K562 (cell line): Measurements from ENCODE around the gene TENM4. TPM values are rescaled to one million over a fixed set of nuclear protein-coding genes. Genes with fewer than 3 reads are reported as not detected.

Source experiments
- ATAC-seq: fragments of 200-7000 bp; cut with Tn5 transposase; 3 replicates; pipeline ENCODE4 v1.9.1; 2020; ENCODE audit warnings: moderate library complexity
- BruUV-seq: library from RNA; stranded (reverse); fragments of 400-500 nt; replicated peaks from 2 replicates; lab custom pipeline; 2021; lab: Mats Ljungman, UMichigan
- CTCF ChIA-PET: fragments of 300-600 bp; formaldehyde crosslinking; extraction: SDS; loops from one replicate; lab custom pipeline; 2021; ENCODE audit warnings: low intra/inter-chr PET ratio; lab: Yijun Ruan, JAX
- POLR2A ChIA-PET: fragments of 300-600, 350-650 bp; sonication (Branson Sonifier 250); formaldehyde crosslinking; extraction: SDS; loops from one replicate; lab custom pipeline; 2021; ENCODE audit warnings: antibody characterized with exemption, inconsistent platforms; lab: Yijun Ruan, JAX
- DNase-seq, 4 experiments: peaks; one replicate each; pipeline versions ENCODE4 v3.0.0 to v3.0.0-alpha.2; 2011 to 2018; ENCODE audit warnings: low spot score in 3 of 4, mixed read lengths in 3 of 4; ENCODE audit errors: extremely low read depth in 1 of 4
- FAIRE-seq: peaks from 2 replicates; lab custom pipeline; 2011; peaks lifted over from hg19 to GRCh38; lab: Jason Lieb, UNC
- H2AFZ ChIP-seq: 2 replicates; pipeline ENCODE4 v1.6.0; 2011; ENCODE audit warnings: low read depth, low read length, control low read depth, inconsistent platforms
- H3K27ac ChIP-seq: fragments of 200-600 bp; 3 replicates; pipeline ENCODE4 v1.8.0; 2011; ENCODE audit warnings: low read depth, mild to moderate bottlenecking, control low read depth, inconsistent platforms, low read length, moderate library complexity, mixed read lengths; ENCODE audit errors: extremely low read depth
- H3K27me3 ChIP-seq, 2 experiments: fragments of 300-600 bp in 1 of 2; 2 replicates in 1 of 2; 3 replicates in 1 of 2; pipeline versions ENCODE4 v1.6.0 to v1.8.0; 2011; ENCODE audit warnings: inconsistent platforms in 2 of 2, low read length in 2 of 2, mild to moderate bottlenecking in 1 of 2, mixed read lengths in 1 of 2, moderate library complexity in 1 of 2; ENCODE audit not compliant: control insufficient read depth in 2 of 2, insufficient read depth in 2 of 2
- H3K36me3 ChIP-seq: fragments of 300-600 bp; 3 replicates; pipeline ENCODE4 v1.8.0; 2011; ENCODE audit warnings: mild to moderate bottlenecking, low read length, inconsistent platforms; ENCODE audit not compliant: control insufficient read depth, insufficient read depth
- H3K4me1 ChIP-seq, 2 experiments: fragments of 200-600 bp in 1 of 2; replicated peaks in 1 of 2; 2 replicates in 1 of 2; 3 replicates in 1 of 2; pipeline versions ENCODE4 v1.5.1 to v1.8.0; 2011; ENCODE audit warnings: inconsistent platforms in 2 of 2, low read length in 2 of 2, mild to moderate bottlenecking in 1 of 2, mixed read lengths in 1 of 2, moderate library complexity in 1 of 2; ENCODE audit not compliant: control insufficient read depth in 2 of 2, insufficient read depth in 2 of 2
- H3K4me2 ChIP-seq: 2 replicates; pipeline ENCODE4 v1.6.1; 2011; ENCODE audit warnings: low read length, control low read depth, inconsistent platforms, mixed read lengths; ENCODE audit not compliant: insufficient read depth
- H3K4me3 ChIP-seq: fragments of 200-600 bp; sonication (generic), shearing (Covaris generic); 2 replicates; pipeline ENCODE4 v1.5.1; 2016; ENCODE audit warnings: control low read depth, inconsistent platforms
- H3K79me2 ChIP-seq: fragments of 200-600 bp; 3 replicates; pipeline ENCODE4 v1.8.0; 2011; ENCODE audit warnings: low read length, inconsistent platforms; ENCODE audit not compliant: control insufficient read depth, insufficient read depth
- H3K9ac ChIP-seq, 2 experiments: 2 replicates each; pipeline versions ENCODE4 v1.6.0 to v1.6.1; 2011; ENCODE audit warnings: low read depth in 2 of 2, low read length in 2 of 2, control low read depth in 1 of 2, inconsistent platforms in 1 of 2, mild to moderate bottlenecking in 1 of 2, mixed read lengths in 1 of 2; ENCODE audit not compliant: insufficient read depth in 1 of 2
- H3K9me1 ChIP-seq: one replicate; pipeline ENCODE4 v1.6.0; 2011; ENCODE audit warnings: inconsistent platforms, mild to moderate bottlenecking, low read length, moderate library complexity; ENCODE audit not compliant: control insufficient read depth, insufficient read depth
- H3K9me3 ChIP-seq: replicated peaks from 2 replicates; pipeline ENCODE4 v1.5.1; 2011; ENCODE audit warnings: low read depth, low read length, inconsistent platforms; ENCODE audit not compliant: control insufficient read depth, insufficient read depth
- H4K20me1 ChIP-seq: replicated peaks from 2 replicates; pipeline ENCODE4 v1.6.1; 2011; ENCODE audit warnings: low read length, inconsistent platforms, mixed read lengths; ENCODE audit not compliant: control insufficient read depth, insufficient read depth
- CBX2 ChIP-seq: fragments of 200-600 bp; sonication (generic); IDR thresholded peaks from one replicate; pipeline ENCODE4 v1.6.1; 2012; ENCODE audit warnings: mild to moderate bottlenecking, low read length, inconsistent platforms; ENCODE audit not compliant: insufficient read depth, poor library complexity, severe bottlenecking
- HNRNPLL ChIP-seq: fragments of 200-400 bp; formaldehyde crosslinking; IDR thresholded peaks from 2 replicates; pipeline ENCODE4 v1.6.1; 2017; ENCODE audit warnings: low read length, low read depth, mild to moderate bottlenecking; ENCODE audit not compliant: poor library complexity, severe bottlenecking
- HSF4 ChIP-seq: fragments of 250-450 bp; sonication (Bioruptor Pico); IDR thresholded peaks from 2 replicates; pipeline ENCODE4 v2.1.2; 2022; ENCODE audit warnings: mild to moderate bottlenecking, moderate library complexity, borderline replicate concordance
- MAFK ChIP-seq: IDR thresholded peaks from 2 replicates; pipeline ENCODE4 v1.6.1; 2011; ENCODE audit warnings: low read length, improper control_type of control experiment
- MEF2A ChIP-seq: IDR thresholded peaks from 2 replicates; pipeline ENCODE4 v1.6.1; 2011; ENCODE audit warnings: low read depth, mild to moderate bottlenecking, low read length, moderate library complexity; ENCODE audit not compliant: control insufficient read depth
- RBM15 ChIP-seq: fragments of 200-400 bp; formaldehyde crosslinking; IDR thresholded peaks from 2 replicates; pipeline ENCODE4 v1.6.1; 2018; ENCODE audit warnings: mild to moderate bottlenecking, low read length, moderate library complexity; ENCODE audit not compliant: insufficient read depth
- U2AF1 ChIP-seq: fragments of 200-400 bp; formaldehyde crosslinking; optimal IDR thresholded peaks from 2 replicates; pipeline ENCODE3; 2017; ENCODE audit warnings: mild to moderate bottlenecking, low read depth, low read length, moderate library complexity
- WGBS: fragments of 100-300 bp; shearing (Covaris generic); methylation state at CpG from one replicate; pipeline ENCODE4 v1.1.6; 2016; ENCODE audit warnings: low coverage, mixed read lengths; ENCODE audit not compliant: insufficient coverage; ENCODE audit errors: missing lambda C conversion rate; 5-methylcytosine and 5-hydroxymethylcytosine counted together
- in situ Hi-C: fragments of 300-500 bp; cut with MboI; formaldehyde crosslinking; loops from 4 replicates; pipeline ENCODE4 v1.15.0; 2018; ENCODE audit warnings: inconsistent platforms, mixed read lengths
- intact Hi-C: fragments of 100-400 bp; cut with micrococcal nuclease; formaldehyde crosslinking; loops from 2 replicates; pipeline ENCODE4 v1.14.2; 2022
- polyA plus RNA-seq, 8 experiments: library from polyadenylated mRNA; depleted of rRNA in 4 of 8; stranded (reverse) in 5 of 8; unstranded in 3 of 8; fragments of >200 nt; fragmentation: Nextera tagmentation in 2 of 8; fragmentation: Illumina TruSeq in 1 of 8; extraction: Ambion mirVana in 2 of 8; extraction: Trizol in 1 of 8; gene quantifications; 2 replicates each; pipeline versions ENCODE4 v1.2.1 to v1.2.3, GENCODE V29; 2011 to 2014; ENCODE audit warnings: inconsistent platforms in 1 of 8, missing spikeins in 1 of 8
- total RNA-seq, 7 experiments: library from RNA; depleted of rRNA in 6 of 7; stranded (reverse); fragments of >200 nt in 6 of 7; fragmentation: Illumina TruSeq in 2 of 7; extraction: Trizol in 2 of 7; gene quantifications; 2 replicates each; pipeline versions ENCODE4 v1.2.1 to v1.2.3, GENCODE V29; 2011 to 2021; ENCODE audit warnings: low replicate concordance in 1 of 7

TENM4 gene
- total and polyA plus RNA-seq, 9 of the 15 experiments (the other 6 are each of a cell fraction or from before 2014, with no cell fraction given) = 0.16 TPM; not detected in 8

DNA sequence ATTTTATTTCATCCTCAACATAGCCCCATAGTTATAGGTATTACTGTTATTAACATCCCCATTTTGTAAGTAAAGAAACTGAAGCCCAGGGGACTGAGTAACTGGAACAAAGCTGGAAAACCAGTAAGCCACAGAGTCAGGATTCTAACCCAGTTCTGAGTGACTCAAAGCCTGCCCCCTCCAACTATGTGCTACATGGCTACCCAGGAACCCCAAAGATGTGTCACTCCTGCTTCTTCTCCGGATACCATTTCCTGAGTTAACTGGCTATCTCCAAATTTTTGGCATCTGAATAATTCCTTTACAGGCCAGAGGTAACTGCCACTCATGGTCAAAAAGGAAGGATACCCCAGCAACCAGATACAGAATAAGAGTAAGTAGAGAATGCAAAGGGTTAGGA lies 43.6 kb downstream of the TENM4 start:
- intact Hi-C loops (no loop called here), in situ Hi-C loops (no loop called here)
- TF ChIP-seq U2AF1 (no peak), MEF2A (no peak)
- H3K4me1 ChIP-seq = no peaks in the 10 kb centered on the region
- no peak overlapping the region for H3K27ac ChIP-seq
- H4K20me1 ChIP-seq = no peaks in the 10 kb centered on the region
- H3K4me2 ChIP-seq = no peak overlapping the region
- ChIA-PET POLR2A (no interaction called here), CTCF (no interaction called here)
- no peak for FAIRE-seq
- no peaks in the 10 kb centered on the region for H3K79me2 ChIP-seq
- no peak for DNase-seq
- H2AFZ ChIP-seq = no peak overlapping the region
- no peaks in the 10 kb centered on the region for H3K9me1 ChIP-seq
- 0% methylated on average over 1 of the region's 1 CpG for WGBS
- no peak overlapping the region for H3K4me3 ChIP-seq
- H3K36me3 ChIP-seq = no peaks in the 10 kb centered on the region
- no TSS peak for BruUV-seq
- H3K9me3 ChIP-seq = no peaks in the 10 kb centered on the region
- H3K9ac ChIP-seq = no peak overlapping the region
- ATAC-seq = no peak
- no peaks in the 10 kb centered on the region for H3K27me3 ChIP-seq

- H3K36me3 ChIP-seq = no peaks in the 10 kb centered on the region
- BruUV-seq = no TSS peak
- POLR2A ChIA-PET = no interaction called here
Observed at GRCh38 chr11:79396674-79397073, 44.2 kb downstream of the TENM4 start.

More at GRCh38 chr11:79396674-79397073, 44.2 kb downstream of the TENM4 start:
- WGBS = 2% methylated on average over 4 of the region's 4 CpGs
- Histone ChIP-seq H3K4me3 (no peak overlapping the region), H3K9me1 (no peaks in the 10 kb centered on the region), H3K4me1 (no peaks in the 10 kb centered on the region), H3K9me3 (no peaks in the 10 kb centered on the region), H3K27me3 (no peaks in the 10 kb centered on the region), H3K4me2 (no peak overlapping the region), H4K20me1 (no peaks in the 10 kb centered on the region), H3K79me2 (no peaks in the 10 kb centered on the region), H3K9ac (no peak overlapping the region), H3K27ac (no peak overlapping the region), H2AFZ (no peak overlapping the region)
- in situ Hi-C loops = no loop called here
- DNase-seq (no peak), FAIRE-seq (no peak), ATAC-seq (no peak)
- CTCF ChIA-PET = no interaction called here
- TF ChIP-seq HSF4 (CRISPR knock-in tag) (no peak), RBM15 (no peak), HNRNPLL (no peak), CBX2 (no peak), MAFK (no peak)
- intact Hi-C loops = no loop called here
